OCI-LY3 (cell line): Measurements from ENCODE around the gene MAPK9.

Source experiments
- H2AFZ ChIP-seq: fragments of 200-600, 300-600 bp; shearing (Covaris generic); 2 replicates; pipeline ENCODE4 v1.6.0; 2014; ENCODE audit warnings: antibody characterized with exemption, low read depth, low read length
- H3K27ac ChIP-seq: fragments of 200-600, 300-600 bp; sonication (generic); 2 replicates; pipeline ENCODE4 v1.5.1; 2014; ENCODE audit warnings: mild to moderate bottlenecking, low read length, moderate library complexity, mixed read lengths
- H3K27me3 ChIP-seq: fragments of 200-600, 300-600 bp; sonication (generic); 2 replicates; pipeline ENCODE4 v1.6.1; 2014; ENCODE audit warnings: low read depth, low read length, mixed read lengths
- H3K36me3 ChIP-seq: fragments of 200-600, 300-600 bp; sonication (generic); replicated peaks from 2 replicates; pipeline ENCODE3; 2014; ENCODE audit warnings: low read depth, low read length, mixed read lengths
- H3K4me1 ChIP-seq: fragments of 300-600, 200-600 bp; sonication (generic); 2 replicates; pipeline ENCODE4 v1.6.1; 2014; ENCODE audit warnings: low read length, mixed read lengths
- H3K4me2 ChIP-seq: fragments of 200-600, 300-600 bp; sonication (generic); 2 replicates; pipeline ENCODE4 v1.6.1; 2014; ENCODE audit warnings: low read length, mixed read lengths
- H3K4me3 ChIP-seq: fragments of 300-600, 200-600 bp; sonication (generic); 2 replicates; pipeline ENCODE4 v1.5.1; 2014; ENCODE audit warnings: antibody characterized with exemption, mild to moderate bottlenecking, low read length, moderate library complexity
- H3K79me2 ChIP-seq: fragments of 300-600, 200-600 bp; shearing (Covaris generic); 2 replicates; pipeline ENCODE4 v1.6.1; 2014; ENCODE audit warnings: mild to moderate bottlenecking, low read length, mixed read lengths
- H3K9ac ChIP-seq: fragments of 300-600, 200-600 bp; shearing (Covaris generic); 2 replicates; pipeline ENCODE4 v1.6.0; 2014; ENCODE audit warnings: mild to moderate bottlenecking, low read length, moderate library complexity
- H3K9me3 ChIP-seq: fragments of 200-600, 300-600 bp; shearing (Covaris generic); 2 replicates; pipeline ENCODE4 v1.6.1; 2014; ENCODE audit warnings: low read length, mixed read lengths; ENCODE audit not compliant: insufficient read depth
- H4K20me1 ChIP-seq: fragments of 200-600, 300-600 bp; sonication (generic); 2 replicates; pipeline ENCODE4 v1.6.1; 2016; ENCODE audit warnings: low read length, mixed read lengths; ENCODE audit not compliant: insufficient read depth
- CTCF ChIP-seq: fragments of 200-600, 300-600 bp; sonication (generic); IDR thresholded peaks from 2 replicates; pipeline ENCODE4 v1.5.1; 2014; ENCODE audit warnings: antibody characterized with exemption, low read length, low read depth
- EZH2phosphoT487 ChIP-seq: fragments of 200-600 bp; shearing (Covaris generic); IDR thresholded peaks from 2 replicates; pipeline ENCODE4 v1.6.1; 2018; ENCODE audit warnings: antibody characterized with exemption, mixed run types, low read depth

MAPK9 gene

GRCh38 chr5:180334751-180335613 lies 43.1 kb upstream of the MAPK9 start:
- Histone ChIP-seq H3K79me2 (no peaks in the 10 kb centered on the region), H2AFZ (no peak overlapping the region), H3K4me3 (no peak overlapping the region), H3K9ac (no peak overlapping the region), H3K4me2 (no peak overlapping the region), H3K27ac (no peak overlapping the region), H3K27me3 (no peaks in the 10 kb centered on the region), H3K4me1 (no peaks in the 10 kb centered on the region), H3K9me3 (no peaks in the 10 kb centered on the region), H4K20me1 (no peaks in the 10 kb centered on the region), H3K36me3 (no peaks in the 10 kb centered on the region)
- TF ChIP-seq EZH2phosphoT487, result no peak
- TF ChIP-seq CTCF, result no peak

- Histone ChIP-seq H2AFZ (no peak overlapping the region), H3K36me3 (no peaks in the 10 kb centered on the region), H3K9me3 (no peaks in the 10 kb centered on the region), H3K4me3 (no peak overlapping the region), H3K79me2 (no peaks in the 10 kb centered on the region), H3K4me2 (no peak overlapping the region), H4K20me1 (no peaks in the 10 kb centered on the region), H3K27me3 (no peaks in the 10 kb centered on the region), H3K27ac (no peak overlapping the region), H3K4me1 (no peaks in the 10 kb centered on the region), H3K9ac (no peak overlapping the region)
- no peak for TF ChIP-seq EZH2phosphoT487
- TF ChIP-seq CTCF, result no peak
These were observed 42.3 kb upstream of the MAPK9 start for GRCh38 chr5:180334176-180334575.

- Histone ChIP-seq H3K27me3 (no peaks in the 10 kb centered on the region), H3K9me3 (no peaks in the 10 kb centered on the region), H3K79me2 (no peaks in the 10 kb centered on the region), H3K4me2 (no peak overlapping the region), H4K20me1 (no peaks in the 10 kb centered on the region), H3K27ac (no peak overlapping the region), H3K4me3 (no peak overlapping the region), H3K4me1 (no peaks in the 10 kb centered on the region), H2AFZ (no peak overlapping the region), H3K9ac (no peak overlapping the region), H3K36me3 (no peaks in the 10 kb centered on the region)
- TF ChIP-seq EZH2phosphoT487 (no peak), CTCF (no peak)
These were observed 41.8 kb upstream of the MAPK9 start for GRCh38 chr5:180333661-180334060.

- no peaks in the 10 kb centered on the region for H3K36me3 ChIP-seq
- H3K27ac ChIP-seq, result no peak overlapping the region
- H3K4me1 ChIP-seq, result no peaks in the 10 kb centered on the region
These were observed 41.0 kb upstream of the MAPK9 start for GRCh38 chr5:180332861-180333260.

More at GRCh38 chr5:180332861-180333260, 41.0 kb upstream of the MAPK9 start:
- TF ChIP-seq EZH2phosphoT487, result no peak
- TF ChIP-seq CTCF, result no peak
- no peaks in the 10 kb centered on the region for H4K20me1 ChIP-seq
- H3K27me3 ChIP-seq, result no peaks in the 10 kb centered on the region
- H3K9me3 ChIP-seq, result no peaks in the 10 kb centered on the region
- H2AFZ ChIP-seq, result no peak overlapping the region
- no peak overlapping the region for H3K4me3 ChIP-seq
- H3K9ac ChIP-seq, result no peak overlapping the region
- no peaks in the 10 kb centered on the region for H3K79me2 ChIP-seq
- no peak overlapping the region for H3K4me2 ChIP-seq
